CMK (cell line): Measurements from ENCODE around the gene GALNT18.
"Not testable (repeated sequence)": the region's sequence is repeated elsewhere in the genome, so short reads cannot be mapped to it uniquely, and the experiment has no call there.

Experiments
- DNase-seq: peaks from one replicate; pipeline ENCODE4 v3.0.0-alpha.2; 2010; ENCODE audit warnings: low read depth

Gene GALNT18

GRCh38 chr11:11458485-11458884 lies 163.3 kb downstream of the GALNT18 start:
- DNase-seq, result no peak

- no peak for DNase-seq
Observed at GRCh38 chr11:11458001-11458400, 163.8 kb downstream of the GALNT18 start.

- no peak for DNase-seq
Observed at GRCh38 chr11:11456866-11457265, 164.9 kb downstream of the GALNT18 start.

DNA sequence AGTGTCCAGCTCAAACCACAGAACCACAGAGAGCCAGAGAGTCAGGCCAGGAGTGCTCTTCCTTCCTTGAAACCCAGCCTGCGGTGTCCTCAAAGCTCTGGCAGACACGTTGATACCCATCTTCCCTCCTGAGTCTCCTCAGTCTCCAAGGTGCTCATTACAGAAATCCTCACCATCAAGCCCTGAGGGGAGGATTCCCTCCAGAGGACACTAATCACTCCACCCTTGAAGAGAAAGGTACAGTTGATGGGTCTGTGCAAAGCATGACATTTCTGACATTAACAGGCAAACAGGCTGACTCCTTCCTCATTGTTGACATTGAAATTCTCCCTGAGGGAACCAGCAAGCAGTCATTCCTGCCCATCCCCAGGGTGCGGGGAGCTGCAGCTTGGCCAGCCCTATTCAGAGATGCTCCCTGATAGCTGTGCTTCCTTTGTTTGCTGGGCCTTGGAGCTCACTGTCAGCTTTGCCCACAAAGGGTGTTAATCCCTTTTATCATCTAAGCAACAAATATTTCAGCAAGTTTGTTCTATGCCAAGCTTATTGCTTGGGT lies 167.1 kb downstream of the GALNT18 start:
- DNase-seq, result no peak

DNA sequence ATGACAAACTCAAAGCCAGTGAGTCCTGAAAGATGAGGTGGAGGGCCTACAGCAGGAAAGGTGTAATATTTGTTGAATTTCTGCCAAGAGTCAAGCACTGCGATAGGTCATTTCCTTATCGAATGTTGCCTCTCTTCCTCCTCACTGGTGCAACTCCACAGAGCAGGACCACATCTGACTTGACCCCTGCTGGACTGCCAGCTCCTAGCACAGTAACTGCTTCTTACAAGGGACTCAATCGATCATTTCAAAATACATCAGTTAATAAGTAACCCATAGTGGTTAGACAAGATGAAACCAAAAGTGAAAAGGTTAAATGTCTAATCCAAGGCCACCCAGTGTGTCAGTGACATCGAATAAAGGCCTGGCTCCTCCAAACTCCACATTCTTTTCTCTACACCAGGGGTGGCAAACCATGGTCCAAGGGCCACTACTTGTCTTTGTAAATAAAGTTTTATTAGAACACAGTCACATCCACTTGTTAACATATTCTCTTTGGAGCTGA lies 170.3 kb downstream of the GALNT18 start:
- peak; percentile 11 for DNase-seq

DNA sequence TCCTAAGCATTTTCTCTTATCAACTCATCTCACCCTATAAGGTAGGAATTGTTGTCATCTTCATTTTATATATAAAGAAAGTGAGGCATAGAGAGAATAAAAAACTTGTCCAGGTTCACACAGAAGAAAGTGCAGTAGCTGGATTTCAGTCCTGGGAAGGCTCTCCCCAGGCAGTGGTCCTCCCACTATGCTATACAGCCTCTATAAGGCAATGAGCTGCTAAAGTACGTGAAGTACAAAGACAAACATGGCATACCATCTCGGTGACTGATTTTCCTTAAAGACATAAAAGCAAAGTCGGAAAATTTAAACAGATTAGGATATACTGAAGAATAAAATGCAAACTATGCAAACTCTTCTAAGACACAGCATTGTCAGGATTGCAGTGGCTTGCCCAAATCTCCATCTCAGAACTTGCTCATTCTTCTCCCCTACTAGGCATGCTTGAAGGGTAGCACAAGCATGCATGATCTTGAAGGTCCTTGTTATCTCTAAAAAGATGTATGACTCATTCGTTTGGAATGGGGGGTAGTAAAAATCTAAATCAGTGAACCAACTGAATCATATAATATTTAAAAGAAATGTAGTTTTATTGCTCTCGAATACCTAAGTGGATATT lies 171.0 kb downstream of the GALNT18 start:
- DNase-seq, result no peak

DNA sequence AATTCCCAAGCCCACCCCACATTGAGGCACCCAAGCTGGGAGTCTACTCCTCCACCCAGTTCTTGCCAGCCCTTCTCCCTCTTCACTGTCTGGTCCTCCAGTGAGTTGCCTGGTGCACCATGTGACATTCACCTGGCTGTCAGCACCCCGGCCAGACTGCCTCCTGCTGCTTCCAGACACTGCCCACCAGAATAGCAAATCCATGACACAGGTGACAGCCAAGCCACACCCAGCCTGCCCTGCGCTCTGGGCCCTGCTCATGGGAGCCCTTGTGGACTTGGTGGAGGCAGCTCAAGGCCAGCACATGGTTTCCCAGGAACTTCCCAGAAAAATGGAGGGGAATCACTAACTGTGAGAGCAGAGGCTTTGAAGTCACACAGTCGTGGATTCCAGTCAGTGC lies 172.5 kb downstream of the GALNT18 start:
- no peak for DNase-seq

DNA sequence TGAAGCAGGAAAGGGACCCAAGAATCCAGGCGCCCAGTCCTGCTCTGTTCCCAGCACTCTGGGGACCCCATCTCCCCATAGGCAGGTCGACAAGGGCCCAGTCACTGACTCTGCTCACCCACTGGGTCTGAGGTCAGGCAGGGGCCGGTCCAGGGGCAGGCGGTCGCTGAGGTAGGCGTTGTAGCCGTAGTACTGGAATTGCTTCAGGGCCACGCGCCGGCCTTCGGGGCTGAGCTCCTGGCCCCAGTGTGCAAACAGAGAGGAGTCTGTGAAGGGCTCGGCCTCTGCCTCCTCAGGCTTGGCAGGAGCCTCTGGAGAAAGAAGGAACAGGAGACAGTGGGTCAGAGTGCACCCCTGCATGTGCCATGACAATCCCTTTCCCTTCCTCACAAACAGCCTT lies 173.2 kb downstream of the GALNT18 start:
- no peak for DNase-seq

DNA sequence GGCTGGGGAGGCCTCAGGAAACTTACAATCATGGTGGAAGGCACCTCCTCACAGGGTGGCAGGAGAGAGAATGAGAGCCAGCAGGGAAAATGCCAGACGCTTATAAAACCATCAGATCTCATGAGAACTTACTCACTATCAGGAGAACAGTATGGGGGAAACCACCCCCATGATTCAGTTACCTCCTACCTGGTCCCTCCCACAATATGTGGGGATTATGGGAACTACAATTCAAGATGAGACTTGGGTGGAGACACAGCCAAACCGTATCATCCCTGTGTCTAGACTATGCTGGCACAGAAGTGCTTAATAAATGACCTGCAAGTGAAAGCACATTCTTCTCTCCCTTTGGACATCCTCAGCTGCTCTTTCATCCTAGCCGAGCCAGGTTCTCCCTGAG lies 174.2 kb downstream of the GALNT18 start:
- DNase-seq, result not testable (repeated sequence)

DNA sequence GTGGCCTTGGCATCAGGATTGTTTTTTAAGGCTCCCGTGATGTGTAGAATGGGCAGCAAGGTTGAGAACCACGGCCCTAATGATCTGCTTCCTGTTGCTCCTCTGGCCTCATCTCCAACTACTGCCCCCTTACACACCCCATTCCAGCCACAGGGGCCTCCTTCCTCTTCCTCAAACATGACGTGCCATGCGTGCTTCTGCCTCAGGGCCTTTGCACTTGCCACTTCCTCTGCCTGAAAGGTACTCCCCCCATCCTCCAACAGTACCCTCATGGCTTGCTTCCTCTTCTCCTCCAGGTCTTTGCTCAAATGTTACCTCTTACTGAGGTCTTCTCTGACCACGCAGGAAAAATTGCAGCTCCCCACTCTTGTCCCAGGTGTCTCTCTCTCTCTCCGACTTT lies 174.8 kb downstream of the GALNT18 start:
- DNase-seq, result peak; percentile 24

DNA sequence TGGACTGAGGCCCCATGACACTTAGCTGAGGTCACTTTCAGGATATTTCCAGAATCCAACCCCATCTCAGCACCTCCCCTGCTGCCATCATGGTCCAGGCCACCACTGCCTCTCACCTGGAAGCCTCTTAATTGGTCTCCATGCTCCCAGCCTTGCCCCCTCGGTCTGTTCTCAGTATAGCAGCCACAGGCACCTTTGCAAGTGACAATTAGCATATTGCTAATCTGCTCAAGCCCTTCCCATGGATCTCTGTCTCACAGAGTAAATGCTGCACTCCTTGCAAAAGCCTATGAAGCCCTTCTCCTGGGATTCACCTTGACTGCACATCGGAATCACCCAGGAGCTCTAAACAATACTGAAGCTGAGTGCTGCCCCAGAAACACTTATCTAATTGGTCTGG lies 175.2 kb downstream of the GALNT18 start:
- no peak for DNase-seq

DNA sequence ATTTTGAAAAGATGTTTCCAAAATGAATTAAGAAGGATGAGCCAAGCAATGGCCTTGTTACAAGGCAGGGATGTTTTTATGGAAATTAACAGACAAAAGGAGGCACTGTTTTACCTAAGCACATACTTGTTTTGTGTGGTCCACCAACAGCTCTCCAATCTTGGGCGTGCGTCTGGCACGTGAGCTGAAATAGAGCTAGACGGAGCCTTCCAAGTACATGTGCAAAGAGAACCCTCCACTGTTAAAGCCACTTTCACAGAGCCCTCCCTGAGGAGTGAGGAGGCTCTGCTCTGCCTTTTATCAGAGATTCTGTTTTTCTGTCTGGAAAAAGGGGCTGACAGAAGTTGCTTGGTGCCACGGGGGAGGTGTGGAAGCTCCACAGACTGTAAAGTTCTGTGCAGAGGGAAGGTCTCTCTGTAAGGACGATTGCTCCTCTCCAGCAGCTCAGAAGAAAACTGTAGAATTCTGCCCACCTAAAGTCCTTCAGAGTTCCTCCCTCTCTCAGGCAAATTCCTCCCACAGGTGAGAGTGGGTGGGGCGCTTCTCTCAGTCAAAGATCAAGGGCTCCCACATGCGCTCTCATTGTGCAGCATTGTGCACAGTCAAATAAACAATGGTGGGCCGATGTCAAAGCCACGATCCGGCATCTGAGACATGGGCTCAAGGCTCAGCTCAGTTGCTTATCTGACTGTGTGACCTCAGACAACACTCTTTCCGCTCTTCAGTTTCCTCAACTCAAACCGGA lies 176.2 kb downstream of the GALNT18 start:
- DNase-seq, result no peak

- no peak for DNase-seq
Observed at GRCh38 chr11:11444804-11445131, 177.0 kb downstream of the GALNT18 start.

- no peak for DNase-seq
Observed at GRCh38 chr11:11444027-11444803, 177.6 kb downstream of the GALNT18 start.

GRCh38 chr11:11442791-11443190 lies 179.0 kb downstream of the GALNT18 start:
- no peak for DNase-seq

- no peak for DNase-seq
Observed at GRCh38 chr11:11441516-11441915, 180.3 kb downstream of the GALNT18 start.

GRCh38 chr11:11441091-11441490 lies 180.7 kb downstream of the GALNT18 start:
- no peak for DNase-seq

DNA sequence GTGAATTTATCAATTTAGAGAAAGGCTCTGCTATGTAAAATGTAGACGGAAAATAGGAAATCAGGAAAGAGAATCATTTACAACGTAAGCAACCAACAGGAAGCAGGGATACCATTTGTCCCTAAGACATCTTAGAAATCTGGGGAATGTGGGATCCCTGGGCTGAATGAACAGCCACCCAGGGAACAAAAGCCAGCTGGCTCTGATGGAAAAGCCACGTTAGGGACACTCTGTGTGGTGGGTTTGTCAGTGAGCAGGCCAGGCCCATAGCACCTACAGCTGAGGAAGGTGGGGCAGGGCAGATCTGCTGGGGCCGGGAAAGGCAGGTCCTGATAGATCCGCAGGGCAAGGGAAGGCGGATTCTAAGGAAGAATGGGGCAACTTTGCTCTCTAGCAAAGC lies 181.7 kb downstream of the GALNT18 start:
- no peak for DNase-seq

DNA sequence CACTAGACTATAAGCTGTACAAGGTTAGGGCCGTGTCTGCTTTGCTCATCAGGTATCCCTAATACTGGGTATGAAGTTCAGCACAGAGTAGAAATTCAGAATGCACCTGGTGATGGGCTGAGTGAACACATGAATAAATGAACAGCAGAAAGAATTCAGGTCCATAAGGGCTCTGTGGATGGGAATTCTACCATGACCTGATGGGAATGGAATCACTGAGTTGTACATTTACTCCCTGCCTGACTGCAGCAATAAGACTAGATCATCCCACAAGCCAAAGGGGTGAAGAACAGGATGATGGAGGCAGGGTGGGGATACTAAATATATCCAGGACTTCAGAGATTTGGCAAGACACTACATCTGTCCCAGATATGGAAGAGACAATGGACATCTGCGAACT lies 182.2 kb downstream of the GALNT18 start:
- DNase-seq, result no peak

GRCh38 chr11:11436715-11437313 lies 185.0 kb downstream of the GALNT18 start:
- DNase-seq, result no peak

DNA sequence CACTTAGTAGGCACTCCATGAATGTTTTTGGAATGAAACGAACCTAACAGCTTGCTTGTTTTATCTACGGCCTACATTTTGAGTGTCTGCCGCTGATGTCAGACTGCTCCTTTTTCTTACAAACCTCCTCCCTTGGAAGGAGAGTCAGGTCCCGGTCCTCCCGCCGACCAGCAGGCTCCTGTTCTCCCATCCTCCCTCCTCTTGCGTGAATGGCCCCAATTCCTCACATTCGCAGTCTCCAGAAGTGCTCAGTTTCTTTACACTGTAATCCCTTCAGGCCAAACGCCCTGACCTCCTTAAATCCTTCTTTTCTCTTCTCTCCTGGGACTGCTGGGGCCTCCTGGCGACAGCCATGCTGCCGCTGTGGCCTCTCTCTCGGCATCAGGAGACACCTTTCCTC lies 186.2 kb downstream of the GALNT18 start:
- no peak for DNase-seq

DNA sequence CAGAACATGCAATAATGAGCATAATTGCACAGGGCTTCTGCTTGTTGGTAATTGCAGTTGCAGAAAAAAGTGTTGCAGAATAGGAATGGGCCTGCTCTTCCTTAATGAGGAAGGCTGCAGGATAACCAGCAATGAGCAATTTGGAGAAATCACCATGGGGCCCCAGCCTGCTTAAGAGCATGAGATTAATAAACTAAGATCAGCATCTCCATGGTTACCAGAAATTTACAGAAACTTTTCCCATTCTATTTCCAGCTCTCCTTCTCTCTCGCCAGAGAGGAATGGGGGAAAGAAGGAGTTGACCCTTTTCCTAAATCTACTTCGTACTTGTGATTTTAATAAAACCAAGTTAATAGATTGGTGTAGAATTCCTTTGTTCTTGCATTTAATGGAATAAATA lies 187.8 kb downstream of the GALNT18 start:
- DNase-seq, result no peak
